HL-60 (cell line): Measurements from ENCODE around the gene CRABP2.

Experiments
- DNase-seq, 2 experiments: peaks; one replicate each; pipeline ENCODE4 v3.0.0-alpha.2; 2010 to 2020; ENCODE audit warnings: low read depth in 1 of 2, low spot score in 1 of 2
- H3K27ac ChIP-seq: fragments of 250-450 bp; sonication (Bioruptor Pico); replicated peaks from 2 replicates; pipeline ENCODE4 v1.5.1; 2020; ENCODE audit warnings: mild to moderate bottlenecking, moderate library complexity
- H3K27me3 ChIP-seq: fragments of 250-450 bp; sonication (Bioruptor Pico); 2 replicates; pipeline ENCODE4 v1.5.1; 2021; ENCODE audit warnings: mild to moderate bottlenecking, moderate library complexity; ENCODE audit not compliant: insufficient read depth, poor library complexity, severe bottlenecking
- H3K4me3 ChIP-seq: replicated peaks from 2 replicates; pipeline ENCODE4 v1.5.1; 2011; ENCODE audit warnings: mild to moderate bottlenecking, control low read depth, low read length; ENCODE audit not compliant: insufficient read depth
- CTCF ChIP-seq: IDR thresholded peaks from one replicate; pipeline ENCODE4 v1.5.1; 2011; ENCODE audit warnings: low read length, control low read depth, inconsistent platforms; ENCODE audit not compliant: insufficient read depth
- GABPA ChIP-seq: IDR thresholded peaks from 2 replicates; pipeline ENCODE4 v1.6.1; 2012; ENCODE audit warnings: low read depth
- POLR2AphosphoS5 ChIP-seq: IDR thresholded peaks from 2 replicates; pipeline ENCODE4 v1.6.1; 2012; ENCODE audit warnings: low read depth
- REST ChIP-seq: IDR thresholded peaks from 2 replicates; pipeline ENCODE4 v1.6.1; 2012; ENCODE audit warnings: low read depth; ENCODE audit not compliant: insufficient replicate concordance
- SPI1 ChIP-seq: IDR thresholded peaks from 2 replicates; pipeline ENCODE4 v1.6.1; 2012; ENCODE audit warnings: low read depth, mild to moderate bottlenecking, borderline replicate concordance

Gene CRABP2

GRCh38 chr1:156740237-156740740, 34.9 kb upstream of the CRABP2 start:
- no peak for DNase-seq
- peak overlapping the region; percentile 86 for H3K27ac ChIP-seq

GRCh38 chr1:156738916-156739315, 33.5 kb upstream of the CRABP2 start:
- Histone ChIP-seq H3K27me3 (no peaks in the 10 kb centered on the region), H3K27ac (no peak overlapping the region), H3K4me3 (no peak overlapping the region)
- DNase-seq = no peak
- TF ChIP-seq CTCF (no peak), GABPA (no peak), POLR2AphosphoS5 (no peak), SPI1 (no peak), REST (no peak)

More at GRCh38 chr1:156740237-156740740, 34.9 kb upstream of the CRABP2 start:
- Histone ChIP-seq H3K4me3 (peak overlapping the region; percentile 58), H3K27me3 (no peaks in the 10 kb centered on the region)
- TF ChIP-seq POLR2AphosphoS5 = no peak
- no peak for TF ChIP-seq REST
- TF ChIP-seq CTCF = no peak
- no peak for TF ChIP-seq SPI1
- TF ChIP-seq GABPA = no peak

GRCh38 chr1:156738407-156738806, 33.0 kb upstream of the CRABP2 start:
- no peak overlapping the region for H3K27ac ChIP-seq
- no peak for TF ChIP-seq REST
- TF ChIP-seq POLR2AphosphoS5 = no peak
- TF ChIP-seq GABPA = no peak
- TF ChIP-seq CTCF = no peak
- no peak for TF ChIP-seq SPI1

More at GRCh38 chr1:156738407-156738806, 33.0 kb upstream of the CRABP2 start:
- H3K4me3 ChIP-seq = no peak overlapping the region
- no peaks in the 10 kb centered on the region for H3K27me3 ChIP-seq
- no peak for DNase-seq
